AG10803 (cell line): Measurements from ENCODE around the gene SHANK1.
"Not testable (repeated sequence)": the region's sequence is repeated elsewhere in the genome, so short reads cannot be mapped to it uniquely, and the experiment has no call there.

Experiments
- DNase-seq: peaks from one replicate; pipeline ENCODE4 v3.0.0; 2010; ENCODE audit warnings: low read depth
- H3K4me3 ChIP-seq: 2 replicates; pipeline ENCODE4 v1.5.1; 2011; ENCODE audit warnings: mild to moderate bottlenecking, low read length, control low read depth

The SHANK1 gene

DNA sequence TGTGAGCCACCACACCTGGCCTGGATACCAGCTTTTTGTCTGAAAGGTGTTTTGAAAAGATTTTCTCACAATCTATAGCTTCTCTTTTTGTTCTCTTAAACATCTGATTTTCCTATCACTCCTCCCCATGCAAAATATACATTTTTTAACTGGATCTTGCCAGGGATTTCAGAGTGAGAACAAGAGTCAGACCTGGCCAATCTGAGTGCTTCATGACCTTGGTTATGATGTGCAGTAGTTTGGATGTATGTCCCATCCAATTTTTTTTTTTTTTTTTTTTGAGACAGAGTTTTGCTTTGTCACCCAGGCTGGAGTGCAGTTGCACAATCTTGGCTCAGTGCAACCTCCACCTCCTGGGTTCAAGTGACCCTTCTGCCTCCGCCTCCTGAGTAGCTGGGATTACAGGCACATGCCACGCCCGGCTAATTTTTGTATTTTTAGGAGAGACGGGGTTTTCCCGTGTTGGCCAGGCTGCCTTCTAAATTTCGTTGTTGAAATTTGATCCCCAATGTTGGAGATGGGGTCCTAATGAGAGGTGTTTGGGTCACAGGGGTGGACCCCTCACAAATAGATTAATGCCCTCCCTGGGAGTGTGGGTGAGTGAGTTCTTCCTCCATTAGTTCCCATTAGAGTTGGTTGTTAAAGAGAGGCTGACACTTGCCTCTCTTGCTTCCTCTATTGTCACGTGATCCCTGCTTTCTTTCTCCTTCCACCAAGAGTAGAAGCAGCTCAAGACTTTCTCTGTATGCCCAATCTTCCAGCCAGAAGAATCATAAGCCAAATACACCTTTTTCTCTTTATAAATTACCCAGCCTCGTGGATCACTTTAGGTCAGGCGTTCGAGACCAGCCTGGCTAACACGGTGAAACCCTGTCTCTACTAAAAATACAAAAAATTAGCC lies 106.8 kb downstream of the SHANK1 start:
- not testable (repeated sequence) for H3K4me3 ChIP-seq, DNase-seq
